ENCODE data around the gene NAALADL2. TPM values are rescaled to one million over a fixed set of nuclear protein-coding genes. Genes with fewer than 3 reads are reported as not detected.

The NAALADL2 gene
- total RNA-seq, 2 experiments from 2014 or later = 0.30 to 1.2 TPM

- CTCF ChIA-PET = no interaction called here
- no peaks in the 10 kb centered on the region for H3K36me3 Mint-ChIP-seq (ENCODE audit: low read depth)
- no peaks in the 10 kb centered on the region for H3K4me1 Mint-ChIP-seq (ENCODE audit: low read depth)
- H3K9me3 Mint-ChIP-seq = peaks cover 3% of the 10 kb centered on the region
- peaks cover 0 to 8% of the 10 kb centered on the region in 2 experiments for H3K9me3 ChIP-seq (ENCODE audit: control insufficient read depth in 1 of 2, insufficient read depth in 1 of 2, low read length in 2 of 2)
- H3K27ac Mint-ChIP-seq = no peak overlapping the region
- H3K27me3 ChIP-seq (ENCODE audit: control insufficient read depth in 1 of 2, insufficient read depth in 2 of 2, low read length in 2 of 2) = no peaks in the 10 kb centered on the region
- no peaks in the 10 kb centered on the region for H3K36me3 ChIP-seq (ENCODE audit: insufficient read depth, low read length)
- intact Hi-C loops (cut with DNase I, micrococcal nuclease) = no loop called here
- no peaks in the 10 kb centered on the region for H3K27me3 Mint-ChIP-seq
- TF ChIP-seq, protein P1, sequence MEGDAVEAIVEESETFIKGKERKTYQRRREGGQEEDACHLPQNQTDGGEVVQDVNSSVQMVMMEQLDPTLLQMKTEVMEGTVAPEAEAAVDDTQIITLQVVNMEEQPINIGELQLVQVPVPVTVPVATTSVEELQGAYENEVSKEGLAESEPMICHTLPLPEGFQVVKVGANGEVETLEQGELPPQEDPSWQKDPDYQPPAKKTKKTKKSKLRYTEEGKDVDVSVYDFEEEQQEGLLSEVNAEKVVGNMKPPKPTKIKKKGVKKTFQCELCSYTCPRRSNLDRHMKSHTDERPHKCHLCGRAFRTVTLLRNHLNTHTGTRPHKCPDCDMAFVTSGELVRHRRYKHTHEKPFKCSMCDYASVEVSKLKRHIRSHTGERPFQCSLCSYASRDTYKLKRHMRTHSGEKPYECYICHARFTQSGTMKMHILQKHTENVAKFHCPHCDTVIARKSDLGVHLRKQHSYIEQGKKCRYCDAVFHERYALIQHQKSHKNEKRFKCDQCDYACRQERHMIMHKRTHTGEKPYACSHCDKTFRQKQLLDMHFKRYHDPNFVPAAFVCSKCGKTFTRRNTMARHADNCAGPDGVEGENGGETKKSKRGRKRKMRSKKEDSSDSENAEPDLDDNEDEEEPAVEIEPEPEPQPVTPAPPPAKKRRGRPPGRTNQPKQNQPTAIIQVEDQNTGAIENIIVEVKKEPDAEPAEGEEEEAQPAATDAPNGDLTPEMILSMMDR (IDR thresholded peaks at IDR 0.05) = no peak
- H3K27ac ChIP-seq (ENCODE audit: low read depth in 1 of 2, low read length in 2 of 2) = no peak overlapping the region
- DNase-seq (no peak), ATAC-seq (ENCODE audit: poor library complexity) (no peak)
- no peak overlapping the region for H3K4me3 Mint-ChIP-seq
- H3K4me3 ChIP-seq (ENCODE audit: low read length) = no peak overlapping the region
- POLR2A ChIA-PET = no interaction called here
- no peaks in the 10 kb centered on the region for H3K4me1 ChIP-seq (ENCODE audit: insufficient read depth, low read length)
These were observed 933.1 kb downstream of the NAALADL2 start for GRCh38 chr3:175792245-175792644.

GRCh38 chr3:175798326-175798725 is 939.2 kb downstream of the NAALADL2 start:
- CTCF ChIA-PET = no interaction called here
- Histone ChIP-seq H3K36me3 (ENCODE audit: insufficient read depth, low read length) (no peaks in the 10 kb centered on the region), H3K4me1 (ENCODE audit: insufficient read depth, low read length) (no peaks in the 10 kb centered on the region), H3K9me3 (ENCODE audit: control insufficient read depth in 1 of 2, insufficient read depth in 1 of 2, low read length in 2 of 2) (peaks cover 0 to 5% of the 10 kb centered on the region in 2 experiments), H3K4me3 (ENCODE audit: low read length) (no peak overlapping the region), H3K27ac (ENCODE audit: low read depth in 1 of 2, low read length in 2 of 2) (no peak overlapping the region), H3K27me3 (ENCODE audit: control insufficient read depth in 1 of 2, insufficient read depth in 2 of 2, low read length in 2 of 2) (no peaks in the 10 kb centered on the region)
- no peaks in the 10 kb centered on the region for H3K9me3 Mint-ChIP-seq
- no peaks in the 10 kb centered on the region for H3K36me3 Mint-ChIP-seq (ENCODE audit: low read depth)
- no peak overlapping the region for H3K27ac Mint-ChIP-seq
- DNase-seq = no peak
- no peaks in the 10 kb centered on the region for H3K27me3 Mint-ChIP-seq
- POLR2A ChIA-PET = no interaction called here
- no peak for ATAC-seq (ENCODE audit: poor library complexity)
- no peaks in the 10 kb centered on the region for H3K4me1 Mint-ChIP-seq (ENCODE audit: low read depth)
- intact Hi-C loops (cut with DNase I, micrococcal nuclease) = no loop called here
- H3K4me3 Mint-ChIP-seq = no peak overlapping the region
- TF ChIP-seq, protein P1 (IDR thresholded peaks at IDR 0.05) = no peak

- ATAC-seq (ENCODE audit: poor library complexity) (no peak), DNase-seq (no peak)
- no peaks in the 10 kb centered on the region for H3K27me3 Mint-ChIP-seq
- H3K36me3 Mint-ChIP-seq (ENCODE audit: low read depth) = no peaks in the 10 kb centered on the region
- POLR2A ChIA-PET = no interaction called here
- no peak overlapping the region for H3K27ac Mint-ChIP-seq
- CTCF ChIA-PET = no interaction called here
- H3K4me3 Mint-ChIP-seq = no peak overlapping the region
- TF ChIP-seq, protein P1 (IDR thresholded peaks at IDR 0.05) = no peak
- H3K27me3 ChIP-seq (ENCODE audit: control insufficient read depth in 1 of 2, insufficient read depth in 2 of 2, low read length in 2 of 2) = no peaks in the 10 kb centered on the region
- H3K9me3 Mint-ChIP-seq = no peaks in the 10 kb centered on the region
- no peaks in the 10 kb centered on the region for H3K36me3 ChIP-seq (ENCODE audit: insufficient read depth, low read length)
- H3K4me1 Mint-ChIP-seq (ENCODE audit: low read depth) = no peaks in the 10 kb centered on the region
- no peak overlapping the region for H3K4me3 ChIP-seq (ENCODE audit: low read length)
- intact Hi-C loops (cut with DNase I, micrococcal nuclease) = no loop called here
- H3K9me3 ChIP-seq (ENCODE audit: control insufficient read depth in 1 of 2, insufficient read depth in 1 of 2, low read length in 2 of 2) = no peaks in the 10 kb centered on the region
- no peak overlapping the region for H3K27ac ChIP-seq (ENCODE audit: low read depth in 1 of 2, low read length in 2 of 2)
- no peaks in the 10 kb centered on the region for H3K4me1 ChIP-seq (ENCODE audit: insufficient read depth, low read length)
These were observed 946.7 kb downstream of the NAALADL2 start for GRCh38 chr3:175805825-175806224.

Data from CD4-positive, alpha-beta T cell (primary cell).